NOMO-1 treated with DMSO at 0.1 percent for 48 hours (cell line): ENCODE data around the gene PLA2G2D.

Experiments used
- DNase-seq: peaks from one replicate; lab custom pipeline; 2025; ENCODE audit not compliant: unreplicated experiment; lab: John Stamatoyannopoulos, UW

The PLA2G2D gene

DNA sequence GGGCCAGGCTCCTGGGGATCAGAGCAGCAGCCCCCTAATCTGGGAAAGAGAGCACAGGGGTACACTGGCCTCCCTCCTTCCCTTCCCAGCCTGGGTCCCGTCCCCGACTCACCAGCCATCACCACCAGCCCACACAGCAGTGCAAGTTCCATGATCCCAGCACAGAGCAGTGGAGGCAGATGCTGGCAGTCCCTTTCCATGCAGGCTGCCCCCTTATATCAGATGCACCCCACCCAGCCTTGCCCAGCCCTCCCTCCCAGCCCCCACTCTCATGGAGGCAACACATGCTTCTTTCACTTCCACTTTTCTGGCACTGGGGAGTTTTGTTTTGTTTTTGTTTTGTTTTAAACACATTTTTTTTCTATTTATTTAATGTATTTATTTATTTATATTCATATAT is at the start of gene PLA2G2D:
PLA2G2D (minus strand) TSS at position 190 of the 400 bp plus-strand sequence; CDS start at position 152, 38 bp downstream.
- DNase-seq = peak; percentile 11

GRCh38 chr1:20168564-20169491 is 49.5 kb upstream of the PLA2G2D start:
- DNase-seq = no peak

- DNase-seq = no peak
These were observed 47.8 kb upstream of the PLA2G2D start for GRCh38 chr1:20167126-20167525.

DNA sequence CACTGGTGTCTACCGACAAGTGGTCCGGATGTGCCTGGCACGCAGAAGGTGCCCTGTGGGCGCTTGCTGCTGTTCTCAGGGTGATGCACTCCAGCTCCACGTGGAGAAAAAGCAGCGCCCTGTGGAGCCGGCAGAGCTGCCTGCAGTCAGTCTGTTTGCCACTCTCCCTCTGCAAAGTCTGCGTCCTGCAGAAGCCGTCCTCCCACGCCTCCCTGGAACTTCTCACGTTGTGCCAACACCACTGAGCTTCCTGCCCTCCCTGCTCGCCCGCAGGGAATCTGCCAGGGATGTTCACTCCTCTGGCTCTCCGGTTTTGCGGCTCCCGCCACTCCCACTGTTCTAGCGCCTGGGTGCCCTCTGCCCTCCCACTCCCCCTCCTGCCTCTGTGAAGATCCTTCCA is 46.7 kb upstream of the PLA2G2D start:
- no peak for DNase-seq

GRCh38 chr1:20165522-20165951 is 46.2 kb upstream of the PLA2G2D start:
- DNase-seq = peak; percentile 92

DNA sequence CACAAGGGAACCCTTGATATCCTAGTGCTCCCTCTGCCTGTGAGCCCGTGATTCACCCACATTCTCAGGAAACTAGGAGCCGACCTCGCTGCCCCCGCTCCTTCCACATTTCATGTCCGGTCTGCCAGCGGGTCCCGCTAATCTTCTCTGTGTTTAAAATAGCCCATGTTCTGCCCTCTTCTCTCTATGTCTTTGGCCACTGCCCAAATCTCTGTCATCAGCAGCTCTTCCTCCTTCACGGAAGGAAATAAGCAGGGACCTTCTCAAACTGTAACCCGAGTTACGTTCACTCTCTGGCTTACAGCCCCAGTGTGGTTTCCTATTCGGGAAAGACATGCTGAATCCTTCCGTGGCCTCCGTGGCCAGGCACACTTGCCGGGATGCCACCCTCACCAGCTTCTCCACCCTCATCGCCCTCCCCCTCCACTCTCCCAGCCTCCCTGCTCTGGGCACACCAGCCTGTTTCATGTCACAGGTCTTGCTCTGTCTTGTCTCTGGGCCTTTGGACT is 45.4 kb upstream of the PLA2G2D start:
- peak; percentile 34 for DNase-seq

DNA sequence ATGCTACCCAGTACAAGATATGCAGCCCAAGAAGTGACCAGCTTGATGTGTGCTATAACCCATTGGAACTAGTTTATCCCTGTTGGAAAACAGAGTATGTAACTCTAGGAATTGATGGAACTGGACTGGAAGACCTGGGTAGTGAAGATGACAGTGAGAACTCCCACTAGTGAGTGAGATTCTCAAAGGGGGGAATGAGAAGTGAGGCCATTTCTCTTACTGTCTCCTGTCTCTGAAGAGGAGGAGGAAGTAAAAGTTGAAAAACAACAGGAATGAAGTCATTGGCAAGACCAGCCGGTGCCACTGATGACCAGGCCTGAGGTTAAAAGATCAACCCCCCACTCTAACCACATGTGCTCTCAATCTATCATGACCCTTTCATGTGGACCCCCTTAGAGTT is 40.7 kb upstream of the PLA2G2D start:
- DNase-seq = no peak

DNA sequence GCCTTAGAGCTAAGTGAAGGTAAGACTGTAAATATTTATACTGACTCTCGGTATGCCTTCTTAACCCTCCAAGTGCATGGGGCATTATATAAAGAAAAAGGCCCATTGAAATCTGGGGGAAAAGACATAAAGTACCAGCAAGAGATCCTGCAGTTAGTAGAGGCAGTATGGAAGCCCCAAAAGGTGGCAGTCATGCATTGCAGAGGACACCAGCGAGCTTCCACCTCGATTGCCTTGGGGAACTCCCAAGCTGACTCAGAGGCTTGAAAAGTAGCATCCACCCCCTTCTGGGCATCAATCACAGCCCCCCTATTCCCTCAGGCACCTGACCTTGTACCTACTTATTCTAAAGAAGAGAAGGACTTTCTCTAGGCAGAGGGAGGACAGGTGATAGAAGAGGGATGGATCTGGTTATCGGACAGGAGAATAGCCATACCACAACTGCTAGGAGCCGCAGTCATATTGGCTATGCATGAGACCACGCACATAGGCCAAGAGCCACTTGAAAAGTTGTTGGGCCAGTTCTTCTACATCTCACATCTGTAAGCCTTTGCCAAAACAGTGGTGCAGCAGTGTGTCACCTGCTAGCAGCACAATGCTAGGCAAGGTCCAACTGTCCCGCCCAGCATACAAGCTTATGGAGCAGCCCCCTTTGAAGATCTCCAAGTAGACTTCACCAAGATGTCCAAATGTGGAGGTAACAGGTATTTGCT is 39.2 kb upstream of the PLA2G2D start:
- DNase-seq = no peak

GRCh38 chr1:20154301-20154831 is 35.0 kb upstream of the PLA2G2D start:
- DNase-seq = no peak

DNA sequence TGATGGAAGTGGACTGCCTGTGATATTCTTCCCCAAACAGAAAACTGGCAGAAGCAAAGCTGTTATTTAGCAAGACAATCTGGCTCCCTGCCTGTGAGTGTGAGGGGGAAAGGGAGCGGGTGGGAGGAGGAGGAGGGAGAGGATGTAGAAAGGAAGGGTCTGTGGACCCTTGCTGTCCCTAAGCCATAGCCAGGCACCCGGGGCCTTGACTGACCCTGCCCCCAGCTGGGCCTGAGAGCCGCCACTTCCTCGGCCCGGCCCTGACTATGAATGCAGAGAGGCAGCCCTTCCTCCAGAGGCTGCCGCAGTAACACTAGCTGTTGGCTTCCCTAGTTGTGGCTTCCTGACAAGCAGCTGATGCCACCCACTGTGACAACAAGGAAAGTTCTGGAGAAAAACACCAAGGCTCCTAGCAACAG is 33.7 kb upstream of the PLA2G2D start:
- DNase-seq = no peak

DNA sequence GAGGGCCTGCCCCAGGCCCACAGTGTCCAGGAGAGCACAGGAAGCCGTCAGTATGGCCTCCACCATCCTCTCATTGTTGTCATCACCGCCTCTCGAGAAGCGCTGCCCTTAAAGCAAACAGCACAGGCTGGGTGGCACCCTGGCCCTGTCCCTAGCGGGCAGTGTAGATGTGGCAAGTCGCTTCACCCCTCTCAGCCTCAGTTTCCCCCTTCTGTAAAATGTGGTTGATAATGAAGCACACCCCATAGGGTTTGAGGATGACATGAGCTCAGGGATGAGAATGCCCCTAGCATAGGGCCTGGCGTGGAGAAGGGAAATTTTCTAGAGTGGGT is 33.2 kb upstream of the PLA2G2D start:
- DNase-seq = no peak

DNA sequence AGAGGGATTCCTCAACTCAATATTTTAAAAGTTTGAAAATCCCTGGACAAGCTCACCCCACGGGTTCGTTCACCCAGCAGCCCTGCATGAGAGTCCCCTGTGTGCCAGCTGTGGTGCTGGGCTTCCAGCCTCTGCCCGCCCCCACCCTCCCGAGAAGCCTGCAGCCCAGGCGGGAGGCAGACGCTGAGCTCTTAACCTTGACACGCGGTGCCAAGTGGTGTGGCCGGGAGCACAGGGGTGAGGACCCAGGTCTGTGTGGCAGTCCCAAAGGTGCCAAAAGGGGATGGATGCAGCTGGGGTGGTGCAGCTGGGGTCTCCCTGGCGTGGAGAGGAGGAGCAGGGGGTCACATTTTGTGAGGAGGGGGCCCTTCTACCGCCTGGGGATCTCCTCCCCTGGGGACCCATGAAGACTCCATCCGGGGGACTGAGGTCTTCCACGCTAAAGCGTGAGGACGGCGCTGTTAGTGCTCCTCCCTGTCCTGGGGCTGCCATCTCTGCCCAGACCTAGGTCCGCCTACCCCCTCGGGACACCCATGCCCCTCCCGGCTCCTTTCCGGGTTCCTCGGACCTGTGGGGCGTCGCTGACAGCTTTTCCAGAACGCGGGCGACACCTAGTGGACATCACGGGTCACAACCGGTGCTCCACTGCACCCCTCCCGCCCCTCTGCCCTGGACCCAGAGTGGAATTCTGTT is 32.7 kb upstream of the PLA2G2D start:
- DNase-seq = peak; percentile 83

DNA sequence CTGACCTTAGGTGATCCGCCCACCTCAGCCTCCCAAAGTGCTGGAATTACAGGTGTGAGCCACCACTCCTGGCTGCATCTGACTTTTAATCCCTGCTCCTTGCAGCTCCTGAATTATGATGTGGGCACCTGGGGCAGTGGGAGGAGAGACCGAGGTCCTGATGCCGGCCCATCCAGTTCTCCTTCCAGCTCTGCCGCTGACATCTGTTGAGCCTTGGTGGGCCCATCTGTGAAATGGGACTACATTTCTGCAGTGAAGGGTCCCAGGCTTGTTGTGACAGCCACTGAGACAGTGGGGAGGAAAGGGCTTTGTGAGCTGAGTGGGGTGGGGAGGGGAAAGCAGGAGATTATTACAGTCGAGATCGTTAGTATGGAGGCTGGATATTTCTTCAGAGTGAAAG is 31.6 kb upstream of the PLA2G2D start:
- no peak for DNase-seq

- no peak for DNase-seq
These were observed 31.0 kb upstream of the PLA2G2D start for GRCh38 chr1:20150326-20150705.

GRCh38 chr1:20149601-20150325 is 30.4 kb upstream of the PLA2G2D start:
- no peak for DNase-seq

GRCh38 chr1:20148571-20149500 is 29.5 kb upstream of the PLA2G2D start:
- DNase-seq = no peak

GRCh38 chr1:20147846-20148570 is 28.7 kb upstream of the PLA2G2D start:
- DNase-seq = no peak

DNA sequence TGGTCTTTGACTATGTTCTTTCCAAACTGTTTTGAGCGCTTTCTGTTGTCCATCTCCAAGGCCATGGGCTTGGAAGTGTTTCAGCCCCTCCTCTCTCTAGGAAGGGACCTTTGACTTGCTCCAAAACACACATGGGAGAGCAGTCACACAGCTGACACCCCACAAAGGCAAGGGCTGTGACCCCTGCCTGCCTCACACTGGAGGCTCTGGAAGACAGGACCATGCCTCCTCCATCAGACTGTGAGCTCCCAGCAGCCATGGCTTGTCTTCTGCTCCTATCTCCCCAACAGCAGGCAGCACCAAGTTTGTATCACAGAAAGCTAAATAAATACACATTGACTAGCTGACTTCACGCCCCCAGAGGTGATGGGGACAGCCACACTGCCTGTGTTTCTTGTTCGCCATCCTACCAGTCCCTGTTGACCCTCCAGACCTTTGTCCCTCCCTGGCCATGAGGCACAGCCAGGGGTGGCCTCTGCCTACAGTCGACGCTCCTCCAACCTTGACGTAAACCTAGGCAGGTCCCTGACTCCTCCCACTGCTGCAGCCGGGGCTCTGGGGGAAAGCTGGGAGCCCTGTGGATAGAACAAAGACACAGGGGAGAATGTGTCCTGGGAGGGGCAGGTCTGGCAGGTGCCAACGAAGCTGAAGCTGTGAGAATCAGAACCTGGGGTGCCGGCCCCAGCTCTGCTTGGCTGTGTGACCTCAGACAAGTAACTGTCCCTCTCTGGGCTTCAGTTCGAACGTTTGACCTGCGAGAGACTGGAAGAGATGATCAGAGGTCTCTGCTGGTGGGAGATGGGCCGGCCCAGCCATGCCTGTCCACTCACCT is 24.6 kb upstream of the PLA2G2D start:
- DNase-seq = no peak
